ENCODE measurements around the gene GPT2. TPM values are rescaled to one million over a fixed set of nuclear protein-coding genes. Genes with fewer than 3 reads are reported as not detected.

GPT2 gene
- 7.6 and 8.8 TPM in 2 replicates for total RNA-seq

GRCh38 chr16:46883690-46884512 lies at the start of gene GPT2:
GPT2 (plus strand) TSS chr16:46884362; CDS start chr16:46884716, 354 bp downstream.

DNA sequence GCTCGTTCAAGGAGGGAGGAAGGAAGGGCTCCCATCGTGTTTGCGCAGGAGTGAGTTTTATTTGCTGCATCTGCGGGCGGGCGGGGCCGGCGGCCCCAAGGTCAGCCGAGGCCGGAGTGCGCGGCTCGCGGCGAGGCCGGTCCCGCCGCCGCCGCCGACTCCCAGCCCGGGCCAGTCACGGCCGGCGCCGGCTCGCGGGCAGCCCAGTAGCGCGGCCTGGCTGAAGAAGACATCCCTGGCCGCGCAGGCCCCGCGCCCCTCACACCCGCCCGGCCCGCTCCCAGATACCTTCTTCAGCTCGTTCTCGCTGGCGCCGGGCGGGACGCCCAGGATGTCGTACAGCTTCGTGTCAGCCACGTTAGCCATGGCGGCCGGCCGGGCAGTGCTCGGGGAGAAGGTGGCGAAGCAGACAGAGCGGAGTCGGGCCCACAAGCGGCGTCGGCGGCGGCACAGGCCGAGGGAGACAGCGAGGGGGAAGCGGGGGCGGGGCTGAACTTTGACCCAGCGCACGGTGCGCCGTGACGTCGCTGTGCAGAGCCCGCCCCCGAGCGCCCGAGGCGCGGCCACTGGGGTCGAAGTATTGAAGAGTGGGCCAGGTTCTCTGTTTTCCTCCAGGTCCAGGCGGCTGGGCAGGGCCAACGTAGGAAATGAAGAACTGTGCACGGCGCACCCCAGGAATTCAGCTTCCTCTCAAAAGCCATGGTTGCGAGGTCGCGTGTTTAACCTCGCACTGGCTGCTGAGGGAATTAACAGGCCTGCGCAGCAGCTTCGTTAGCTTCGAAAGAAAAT lies 89.2 kb downstream of the GPT2 start, which contains the start of gene DNAJA2:
TSS of gene DNAJA2 (minus strand) at position 468 of the 789 bp plus-strand sequence. CDS start at position 366, 102 bp downstream.

Other genes with a start within 250 kb of the GPT2 start
- gene VPS35, start 195.2 kb upstream of the GPT2 start, total RNA-seq = 71.1 and 91.9 TPM in 2 replicates
- 1.2 and 4.1 TPM in 2 replicates for gene ORC6, start 194.7 kb upstream of the GPT2 start, total RNA-seq
- gene MYLK3, start 136.0 kb upstream of the GPT2 start, total RNA-seq = 0.32 and 0.34 TPM in 2 replicates
- gene C16orf87, start 53.2 kb upstream of the GPT2 start, total RNA-seq = 3.0 and 9.1 TPM in 2 replicates
- gene DNAJA2, start 89.3 kb downstream of the GPT2 start, total RNA-seq = 74.1 and 77.9 TPM in 2 replicates

All from bronchial smooth muscle cell (primary cell).